ENCODE measurements around the gene GNG3. TPM values are rescaled to one million over a fixed set of nuclear protein-coding genes. Genes with fewer than 3 reads are reported as not detected.

The GNG3 gene
- total and polyA plus RNA-seq, 2 of the 8 experiments (the other 6 are each of a cell fraction or from before 2014, with no cell fraction given) = 4.9 to 12.1 TPM

GRCh38 chr11:62707277-62707861, at the start of gene GNG3, which contains the start of gene BSCL2 (continued):
- TF ChIP-seq SRF (IDR thresholded peaks at IDR 0.05; ENCODE audit: low read depth, low read length) (no peak), BACH1 (IDR thresholded peaks at IDR 0.05; ENCODE audit: low read length) (peak; percentile 92), RFX5 (IDR thresholded peaks at IDR 0.05; ENCODE audit: borderline replicate concordance, low read depth, low read length) (no peak), CHD7 (IDR thresholded peaks at IDR 0.05; ENCODE audit: insufficient replicate concordance, low read length) (no peak), HDAC2 (IDR thresholded peaks at IDR 0.05; ENCODE audit: borderline replicate concordance in 1 of 2, low read depth in 2 of 2, low read length in 2 of 2) (no peak; a peak in 1 of 4 replicates), RXRA (IDR thresholded peaks at IDR 0.05; ENCODE audit: insufficient read depth, low read depth, low read length) (no peak), SIRT6 (IDR thresholded peaks at IDR 0.05; ENCODE audit: low read length) (no peak), SP1 (IDR thresholded peaks at IDR 0.05; ENCODE audit: low read depth, low read length) (peak; percentile 95), MAFK (IDR thresholded peaks at IDR 0.05; ENCODE audit: low read depth, low read length) (peak; percentile 55; the same call in 1 of the 2 replicates), FOSL1 (IDR thresholded peaks at IDR 0.05; ENCODE audit: insufficient read depth, low read depth, low read length) (no peak), ZNF274 (IDR thresholded peaks at IDR 0.05; ENCODE audit: borderline replicate concordance, extremely low read depth, low read length) (no peak), ASH2L (IDR thresholded peaks at IDR 0.05; ENCODE audit: low read length) (peak; percentile 39)
